NCI-H460 (cell line): ENCODE data around the gene SOX6. TPM values are rescaled to one million over a fixed set of nuclear protein-coding genes. Genes with fewer than 3 reads are reported as not detected.
"Not testable (repeated sequence)": the region's sequence is repeated elsewhere in the genome, so short reads cannot be mapped to it uniquely, and the experiment has no call there.

Source experiments
- DNase-seq: peaks from one replicate; pipeline ENCODE4 v3.0.0-alpha.2; 2016; ENCODE audit warnings: low read depth; ENCODE audit errors: extremely low read depth
- polyA plus RNA-seq: library from polyadenylated mRNA; depleted of rRNA; stranded (reverse); fragments of >200 nt; gene quantifications from 2 replicates; pipeline ENCODE4 v1.2.3, GENCODE V29; 2014; cell fraction: nucleus; rRNA removed
- total RNA-seq: library from RNA; depleted of rRNA; stranded (reverse); fragments of >200 nt; shearing (Covaris generic); gene quantifications from 2 replicates; pipeline ENCODE4 v1.2.3, GENCODE V29; 2014; rRNA removed

Gene SOX6
- 14.2 and 17.2 TPM in 2 replicates for total RNA-seq
- polyA plus RNA-seq, result 3.4 and 4.4 TPM in 2 replicates

- DNase-seq, result peak; percentile 26
These were observed at the start of gene SOX6 for GRCh38 chr11:16356057-16356760. Gene SOX6, minus strand, starts transcription at chr11:16356546. Its CDS starts 15,298 bp downstream, at chr11:16341248.

GRCh38 chr11:16404781-16405285 is 48.5 kb upstream of the SOX6 start:
- DNase-seq, result no peak

GRCh38 chr11:16403851-16404250 is 47.5 kb upstream of the SOX6 start:
- no peak for DNase-seq

- no peak for DNase-seq
These were observed 47.1 kb upstream of the SOX6 start for GRCh38 chr11:16403448-16403803.

- DNase-seq, result no peak
These were observed 46.5 kb upstream of the SOX6 start for GRCh38 chr11:16402654-16403447.

GRCh38 chr11:16397390-16397789 is 41.0 kb upstream of the SOX6 start:
- no peak for DNase-seq

- no peak for DNase-seq
These were observed 39.3 kb upstream of the SOX6 start for GRCh38 chr11:16395601-16396000.

- no peak for DNase-seq
These were observed 38.6 kb upstream of the SOX6 start for GRCh38 chr11:16394947-16395346.

GRCh38 chr11:16393340-16393739 is 37.0 kb upstream of the SOX6 start:
- no peak for DNase-seq

- no peak for DNase-seq
These were observed 36.3 kb upstream of the SOX6 start for GRCh38 chr11:16392616-16393015.

- not testable (repeated sequence) for DNase-seq
These were observed 34.5 kb upstream of the SOX6 start for GRCh38 chr11:16390826-16391225.

GRCh38 chr11:16385099-16385498 is 28.8 kb upstream of the SOX6 start:
- DNase-seq, result no peak

- DNase-seq, result no peak
These were observed 26.5 kb upstream of the SOX6 start for GRCh38 chr11:16382638-16383380.

GRCh38 chr11:16382186-16382585 is 25.8 kb upstream of the SOX6 start:
- no peak for DNase-seq

- no peak for DNase-seq
These were observed 24.7 kb upstream of the SOX6 start for GRCh38 chr11:16380941-16381568.

- no peak for DNase-seq
These were observed 22.6 kb upstream of the SOX6 start for GRCh38 chr11:16378906-16379305.

- DNase-seq, result no peak
These were observed 21.4 kb upstream of the SOX6 start for GRCh38 chr11:16377746-16378145.

GRCh38 chr11:16375664-16376063 is 19.3 kb upstream of the SOX6 start:
- not testable (repeated sequence) for DNase-seq

GRCh38 chr11:16373768-16374167 is 17.4 kb upstream of the SOX6 start:
- DNase-seq, result no peak

- no peak for DNase-seq
These were observed 16.0 kb upstream of the SOX6 start for GRCh38 chr11:16372355-16372754.

- DNase-seq, result no peak
These were observed 10.9 kb upstream of the SOX6 start for GRCh38 chr11:16367252-16367651.
